CD4-positive, alpha-beta T cell treated with Interleukin-21 for 1 hour (primary cell): ENCODE data around the gene GHRHR.

Source experiments
- DNase-seq: peaks from one replicate; pipeline ENCODE4 v3.0.0-alpha.2; 2020

Gene GHRHR

GRCh38 chr7:30929686-30930085 lies 34.1 kb upstream of the GHRHR start:
- DNase-seq = no peak

DNA sequence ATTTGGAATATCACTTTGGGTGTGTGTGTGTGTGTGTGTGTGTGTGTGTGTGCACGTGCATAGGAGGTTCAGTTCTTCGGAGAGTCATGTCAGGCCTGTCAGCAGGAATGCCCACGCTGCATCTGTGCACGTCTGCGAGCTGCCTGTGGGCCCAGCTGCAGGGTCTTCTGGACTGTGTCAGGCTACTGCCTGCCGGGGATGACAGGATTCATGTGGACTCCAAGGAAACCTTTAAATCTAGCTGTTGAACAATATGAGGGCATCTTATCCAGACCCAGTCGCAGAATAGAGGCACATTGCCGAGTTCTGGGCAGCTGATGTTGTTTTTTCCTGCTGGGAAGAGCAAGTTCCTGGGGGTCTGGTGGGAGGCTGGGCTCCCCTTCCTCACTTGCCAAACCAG lies 33.1 kb upstream of the GHRHR start:
- no peak for DNase-seq

GRCh38 chr7:30931161-30931928 lies 32.4 kb upstream of the GHRHR start:
- DNase-seq = no peak

DNA sequence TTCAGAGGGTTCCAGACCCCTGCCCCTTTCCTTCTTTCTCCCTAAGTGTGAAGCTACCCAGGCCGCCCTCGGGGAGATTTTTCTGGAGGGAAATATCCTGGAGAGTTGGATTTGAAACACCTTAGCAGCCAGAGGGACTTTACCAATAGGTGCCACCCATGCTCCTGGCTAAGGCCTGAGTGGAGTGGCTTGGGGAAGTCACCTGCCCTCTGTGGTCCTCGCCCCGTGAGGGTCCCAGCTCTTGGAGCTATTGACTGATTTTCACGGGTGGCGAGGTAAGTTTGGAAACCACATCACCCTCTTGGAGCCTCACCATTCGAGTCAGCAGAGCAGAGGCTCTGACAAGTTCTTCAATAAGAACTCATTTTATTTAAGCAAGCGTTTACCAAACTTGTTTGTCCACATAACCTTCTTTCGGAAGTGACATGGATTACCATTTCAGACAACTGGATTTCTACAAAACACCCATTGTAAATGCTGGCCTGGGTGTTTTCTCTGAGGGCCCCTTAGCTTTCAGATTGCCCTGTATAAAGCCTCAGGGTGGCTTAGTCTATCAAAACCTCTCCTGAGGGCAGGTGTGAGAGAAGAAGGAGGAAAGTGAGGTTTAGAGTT lies 31.7 kb upstream of the GHRHR start:
- no peak for DNase-seq

GRCh38 chr7:30932562-30932961 lies 31.2 kb upstream of the GHRHR start:
- DNase-seq = no peak

DNA sequence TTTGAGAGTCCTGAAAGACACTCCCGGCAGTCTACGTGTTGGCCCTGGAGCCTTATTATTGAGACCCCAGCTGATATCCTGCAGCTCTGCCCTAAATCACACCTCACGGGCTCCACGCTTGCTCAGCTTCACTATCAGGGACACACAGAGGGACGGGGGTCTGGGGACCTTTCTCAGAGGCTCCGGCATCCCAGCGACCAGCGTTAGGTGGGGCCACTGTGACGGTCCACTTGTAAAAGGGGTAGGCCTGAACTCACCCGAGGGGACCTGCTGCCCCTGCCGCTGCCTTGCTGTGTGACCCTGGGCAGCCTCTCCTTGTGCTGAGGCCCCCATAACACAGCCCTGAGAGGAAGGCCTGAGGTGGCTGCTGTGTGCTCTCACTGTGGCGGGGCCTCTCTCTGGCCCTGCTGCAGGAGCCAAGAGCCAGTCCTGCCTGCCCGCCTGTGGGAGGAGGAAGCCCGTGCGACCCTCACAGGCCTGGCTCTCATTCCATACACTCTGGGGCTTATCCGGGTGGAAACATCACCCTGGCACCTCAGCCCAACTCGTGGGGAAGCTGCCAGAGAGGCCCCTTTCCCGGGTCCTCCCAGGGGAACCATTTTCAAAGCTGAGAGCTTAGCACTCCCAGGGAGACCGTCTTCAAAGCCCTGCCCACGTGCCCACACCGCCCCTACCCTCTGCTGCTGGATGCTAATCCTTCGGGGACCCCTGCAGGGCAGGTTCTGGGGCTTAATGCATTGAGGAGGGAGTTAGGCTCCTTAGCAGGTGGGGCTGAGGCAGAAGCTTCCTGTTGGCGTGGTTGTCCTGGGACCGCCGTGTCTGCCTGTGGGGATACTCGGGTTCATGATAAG lies 30.4 kb upstream of the GHRHR start:
- no peak for DNase-seq

- no peak for DNase-seq
Measured at GRCh38 chr7:30934225-30934624, 29.5 kb upstream of the GHRHR start.

- DNase-seq = no peak
Measured at GRCh38 chr7:30934732-30935568, 28.8 kb upstream of the GHRHR start.

- no peak for DNase-seq
Measured at GRCh38 chr7:30935569-30935877, 28.2 kb upstream of the GHRHR start.

- DNase-seq = no peak
Measured at GRCh38 chr7:30936650-30937245, 27.0 kb upstream of the GHRHR start.

GRCh38 chr7:30937416-30937815 lies 26.3 kb upstream of the GHRHR start:
- DNase-seq = no peak

GRCh38 chr7:30938435-30939316 lies 25.1 kb upstream of the GHRHR start:
- DNase-seq = peak; percentile 48

DNA sequence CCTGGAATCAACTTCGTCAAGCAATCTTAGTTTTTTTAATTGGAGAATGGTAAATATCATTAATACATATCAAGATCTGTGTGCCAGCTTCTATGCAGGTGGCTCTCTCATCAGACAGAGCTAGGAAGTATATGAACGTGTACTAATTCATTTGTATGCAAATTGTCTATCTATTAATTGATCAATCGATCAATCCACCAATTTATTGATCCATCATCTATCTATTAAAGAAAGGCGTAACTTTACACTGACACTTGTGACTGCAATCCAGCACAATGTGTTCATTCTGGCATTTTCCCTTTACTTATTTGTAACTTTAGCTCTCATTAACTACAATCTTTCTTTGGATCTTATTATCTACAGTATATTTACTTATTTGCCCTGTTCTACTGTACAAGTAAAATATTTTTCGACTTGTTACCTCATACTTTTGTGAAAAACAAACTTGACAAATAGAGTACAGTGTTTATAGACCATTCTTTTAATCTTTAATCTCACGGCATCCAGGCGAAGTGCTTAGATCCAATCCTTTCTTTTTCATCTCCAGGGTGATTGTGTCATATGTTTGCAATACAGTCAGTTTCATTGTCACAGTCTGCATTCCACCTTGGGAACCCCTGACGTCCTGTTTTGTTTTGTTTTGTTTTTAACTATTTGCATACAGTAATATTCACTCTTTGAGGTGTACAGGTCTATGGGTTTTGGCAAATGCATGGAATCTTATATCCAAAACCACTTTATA lies 22.0 kb upstream of the GHRHR start:
- no peak for DNase-seq

DNA sequence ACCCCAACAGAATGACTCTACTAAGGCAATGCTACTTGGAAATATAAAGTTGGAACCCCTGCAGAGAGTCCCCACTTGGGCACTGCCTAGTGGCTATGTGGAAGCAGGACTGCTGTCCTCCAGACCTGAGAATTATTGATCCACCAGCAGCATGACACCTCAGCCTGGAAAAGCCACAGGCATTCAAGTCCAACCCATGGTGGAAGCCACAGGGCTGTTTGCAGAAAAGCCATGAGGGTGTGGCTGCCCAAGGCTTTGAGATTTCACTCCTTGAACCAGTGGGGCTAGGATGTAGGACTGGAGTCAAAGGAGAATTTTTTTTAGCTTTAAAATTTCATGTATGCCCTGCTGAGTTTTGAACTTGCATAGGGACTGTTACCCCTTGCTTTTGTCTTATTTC lies 13.6 kb upstream of the GHRHR start:
- DNase-seq = no peak

DNA sequence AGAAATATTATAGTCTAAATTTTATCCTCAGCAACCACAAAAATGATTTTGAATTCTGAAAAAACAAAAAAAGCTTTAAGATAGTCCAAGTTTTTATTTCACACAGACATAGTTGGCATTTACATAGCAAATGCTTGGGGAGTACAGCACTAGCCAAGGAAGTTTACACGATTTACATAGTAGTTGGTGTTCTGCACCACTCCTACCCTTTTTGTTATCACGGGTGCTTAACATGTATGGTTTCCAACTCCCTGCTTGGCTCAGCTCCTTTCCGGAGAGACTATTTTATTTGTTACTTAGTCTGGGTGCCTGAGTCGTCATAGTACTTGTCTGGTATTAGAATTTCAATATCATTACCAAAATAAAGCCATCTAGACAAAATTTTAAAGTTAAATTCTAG lies 8.8 kb upstream of the GHRHR start:
- DNase-seq = no peak

DNA sequence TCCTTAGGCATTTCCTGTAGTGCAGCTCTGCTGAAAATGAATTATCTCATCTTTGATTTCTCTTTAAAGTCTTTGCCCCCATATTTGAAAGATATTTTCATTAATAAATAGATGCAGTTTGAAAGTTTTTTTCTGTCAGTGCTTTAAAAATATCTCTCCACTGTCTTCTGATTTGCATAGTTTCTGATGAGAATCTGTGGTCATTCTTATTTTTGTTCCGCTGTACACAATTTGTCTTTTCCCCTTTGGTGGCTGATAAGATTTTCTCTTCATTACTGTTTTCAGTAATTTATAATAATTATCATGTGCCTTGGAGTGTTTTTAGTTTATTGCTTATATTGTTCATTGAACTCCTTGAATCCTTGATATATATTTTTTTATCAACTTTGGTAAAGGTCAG lies 7.0 kb upstream of the GHRHR start:
- no peak for DNase-seq

- no peak for DNase-seq
Measured at GRCh38 chr7:30965372-30965771, 1.6 kb downstream of the GHRHR start.

DNA sequence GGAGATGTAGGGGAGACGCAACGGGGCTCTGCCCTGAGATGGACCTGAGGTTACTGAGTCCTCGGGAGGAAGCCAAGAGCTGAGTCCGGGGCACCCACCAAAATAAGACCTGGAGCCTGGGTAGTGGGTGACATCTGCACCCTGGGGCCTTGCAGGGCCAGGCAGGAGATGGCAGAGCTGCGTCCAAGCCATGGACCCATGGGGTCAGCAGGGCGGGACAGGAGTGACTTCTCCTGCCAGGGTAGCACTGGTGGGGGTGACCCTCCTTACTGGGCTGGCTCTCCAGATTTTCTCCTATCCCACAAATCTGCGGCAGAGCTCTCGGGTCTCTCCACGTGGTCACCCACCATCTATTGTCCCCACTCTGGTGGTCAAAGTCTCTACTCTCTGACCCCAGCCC lies 2.1 kb downstream of the GHRHR start:
- DNase-seq = no peak

DNA sequence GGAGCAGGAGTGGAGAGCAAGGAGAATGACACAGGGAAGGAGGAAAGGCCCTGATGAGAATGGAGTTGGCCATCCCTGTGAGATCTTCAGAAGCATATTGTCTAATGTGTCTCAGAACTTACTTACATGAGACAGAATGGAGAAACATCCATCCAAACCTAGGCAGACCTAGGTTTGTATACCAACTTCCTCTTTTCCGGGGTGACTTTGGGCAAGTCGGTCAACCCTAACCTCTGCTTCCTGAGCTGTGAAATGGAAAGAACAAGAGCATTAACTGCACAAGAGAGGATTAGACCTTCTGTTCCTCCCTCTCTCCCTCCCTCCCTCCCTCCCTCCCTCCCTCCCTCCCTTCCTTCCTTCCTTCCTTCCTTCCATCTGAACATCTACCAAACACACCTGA lies 4.5 kb downstream of the GHRHR start:
- no peak for DNase-seq

GRCh38 chr7:30968747-30969603 lies 5.2 kb downstream of the GHRHR start:
- no peak for DNase-seq
